HCT116 (cell line): ENCODE data around the gene TRIM66. TPM values are rescaled to one million over a fixed set of nuclear protein-coding genes. Genes with fewer than 3 reads are reported as not detected.

Experiments
- ATAC-seq: fragments of 200-7000 bp; cut with Tn5 transposase; 2 replicates; pipeline ENCODE4 v1.9.1; 2020; ENCODE audit warnings: mild to moderate bottlenecking, moderate library complexity
- BruUV-seq: library from RNA; stranded (reverse); fragments of 400-500 nt; replicated peaks from 2 replicates; lab custom pipeline; 2021; lab: Mats Ljungman, UMichigan
- CTCF ChIA-PET: fragments of 300-600 bp; sonication (Branson Sonifier 250); formaldehyde crosslinking; loops from one replicate; lab custom pipeline; 2021; ENCODE audit warnings: antibody characterized with exemption; lab: Charles Lee
- POLR2A ChIA-PET: fragments of 300-600, 350-600 bp; sonication (Branson Sonifier 250); formaldehyde crosslinking; loops from one replicate; lab custom pipeline; 2021; ENCODE audit warnings: antibody characterized with exemption; lab: Charles Lee
- RAD21 ChIA-PET, 2 experiments: fragments of 300-600 bp; sonication (Branson Sonifier 250); formaldehyde crosslinking; loops; one replicate each; lab custom pipeline; 2023; ENCODE audit warnings: low total read pairs in 2 of 2; ENCODE audit not compliant: uncharacterized antibody in 2 of 2, unreplicated experiment in 2 of 2, low non-redundant PET in 1 of 2; lab: Charles Lee
- DNase-seq: peaks from one replicate; pipeline ENCODE4 v3.0.0-alpha.2; 2010; ENCODE audit warnings: low read depth, low spot score
- H2AFZ ChIP-seq: fragments of 200-600 bp; shearing (Covaris generic), sonication (generic); 2 replicates; pipeline ENCODE4 v1.6.1; 2017; ENCODE audit warnings: low read depth, mixed run types, mixed read lengths, antibody characterized with exemption, low read length; ENCODE audit not compliant: poor library complexity, severe bottlenecking
- H3K27ac ChIP-seq: 2 replicates; pipeline ENCODE4 v1.5.1; 2012; ENCODE audit warnings: low read depth, low read length
- H3K27me3 ChIP-seq: fragments of 200-600 bp; sonication (generic); 2 replicates; pipeline ENCODE4 v1.6.1; 2016; ENCODE audit warnings: mixed run types, low read length, mixed read lengths; ENCODE audit not compliant: insufficient read depth
- H3K36me3 ChIP-seq, 2 experiments: fragments of 200-500 bp in 1 of 2; fragments of 200-600 bp in 1 of 2; sonication (Bioruptor generic) in 1 of 2; sonication (generic) in 1 of 2; 2 replicates each; pipeline versions ENCODE4 v1.5.1 to v1.6.1; 2014 to 2016; ENCODE audit warnings: low read length in 2 of 2, inconsistent platforms in 1 of 2, mixed read lengths in 1 of 2, mixed run types in 1 of 2; ENCODE audit not compliant: insufficient read depth in 2 of 2, control insufficient read depth in 1 of 2
- H3K4me1 ChIP-seq, 2 experiments: fragments of 200-600 bp in 1 of 2; sonication (generic) in 1 of 2; 2 replicates each; pipeline versions ENCODE4 v1.5.1 to v1.6.1; 2012 to 2017; ENCODE audit warnings: low read length in 2 of 2, inconsistent platforms in 1 of 2, mild to moderate bottlenecking in 1 of 2, mixed read lengths in 1 of 2, mixed run types in 1 of 2, moderate library complexity in 1 of 2; ENCODE audit not compliant: insufficient read depth in 2 of 2, control insufficient read depth in 1 of 2
- H3K4me2 ChIP-seq: fragments of 200-600 bp; sonication (generic); 2 replicates; pipeline ENCODE4 v1.6.1; 2017; ENCODE audit warnings: mixed run types, low read length, mixed read lengths
- H3K4me3 ChIP-seq, 2 experiments: fragments of 200-600 bp in 1 of 2; sonication (generic) in 1 of 2; replicated peaks in 1 of 2; 2 replicates each; pipeline ENCODE4 v1.5.1; 2011 to 2016; ENCODE audit warnings: low read length in 2 of 2, control low read depth in 1 of 2, low read depth in 1 of 2, mild to moderate bottlenecking in 1 of 2, mixed read lengths in 1 of 2, mixed run types in 1 of 2
- H3K79me2 ChIP-seq: fragments of 200-600 bp; sonication (generic); 2 replicates; pipeline ENCODE4 v1.6.1; 2017; ENCODE audit warnings: mild to moderate bottlenecking, mixed run types, low read length, moderate library complexity, mixed read lengths; ENCODE audit not compliant: insufficient read depth
- H3K9ac ChIP-seq: fragments of 200-600 bp; sonication (generic); 2 replicates; pipeline ENCODE4 v1.6.1; 2016; ENCODE audit warnings: low read length, mixed read lengths
- H3K9me2 ChIP-seq: fragments of 200-600 bp; sonication (generic), shearing (Covaris generic); 2 replicates; pipeline ENCODE4 v1.6.1; 2017; ENCODE audit warnings: mixed run types, mild to moderate bottlenecking, moderate library complexity; ENCODE audit not compliant: insufficient read depth
- H3K9me3 ChIP-seq, 2 experiments: fragments of 200-500 bp in 1 of 2; fragments of 200-600 bp in 1 of 2; sonication (Bioruptor generic) in 1 of 2; sonication (generic) in 1 of 2; 2 replicates each; pipeline ENCODE4 v1.6.1; 2014 to 2017; ENCODE audit warnings: low read length in 2 of 2, mixed read lengths in 2 of 2, inconsistent platforms in 1 of 2, low read depth in 1 of 2, mild to moderate bottlenecking in 1 of 2, mixed run types in 1 of 2, moderate library complexity in 1 of 2; ENCODE audit not compliant: control insufficient read depth in 1 of 2, insufficient read depth in 1 of 2
- H4K20me1 ChIP-seq: fragments of 200-600 bp; sonication (generic), shearing (Covaris generic); 2 replicates; pipeline ENCODE4 v1.6.1; 2017; ENCODE audit warnings: mixed run types, mild to moderate bottlenecking, moderate library complexity; ENCODE audit not compliant: insufficient read depth
- CBX3 ChIP-seq: IDR thresholded peaks from 2 replicates; pipeline ENCODE4 v1.6.1; 2012; ENCODE audit warnings: low read depth
- CEBPB ChIP-seq: IDR thresholded peaks from 2 replicates; pipeline ENCODE4 v1.6.1; 2012; ENCODE audit warnings: low read depth
- CTCF ChIP-seq, 3 experiments: fragments of 200-600 bp in 1 of 3; sonication (generic) in 1 of 3; IDR thresholded peaks in 2 of 3; conservative IDR thresholded peaks in 1 of 3; 2 replicates each; pipeline ENCODE4 v1.5.1; 2012 to 2017; ENCODE audit warnings: low read depth in 2 of 3, low read length in 2 of 3, antibody characterized with exemption in 1 of 3, borderline replicate concordance in 1 of 3, control low read depth in 1 of 3, mild to moderate bottlenecking in 1 of 3, mixed read lengths in 1 of 3, mixed run types in 1 of 3, moderate library complexity in 1 of 3; ENCODE audit not compliant: insufficient read depth in 1 of 3
- EGR1 ChIP-seq: IDR thresholded peaks from 2 replicates; pipeline ENCODE4 v1.6.1; 2012; ENCODE audit warnings: low read depth
- ELF1 ChIP-seq: IDR thresholded peaks from 2 replicates; pipeline ENCODE4 v1.6.1; 2012; ENCODE audit warnings: low read depth, borderline replicate concordance
- EZH2 ChIP-seq: fragments of 200-600 bp; sonication (generic); IDR thresholded peaks from 2 replicates; pipeline ENCODE4 v1.6.1; 2017; ENCODE audit warnings: antibody characterized with exemption, mixed run types
- EZH2phosphoT487 ChIP-seq: fragments of 200-600 bp; IDR thresholded peaks from 2 replicates; pipeline ENCODE4 v1.6.1; 2018; ENCODE audit warnings: antibody characterized with exemption, borderline replicate concordance
- MAX ChIP-seq: IDR thresholded peaks from 2 replicates; pipeline ENCODE4 v1.6.1; 2012
- POLR2A ChIP-seq: IDR thresholded peaks from 2 replicates; pipeline ENCODE4 v1.7.0; 2011; ENCODE audit warnings: borderline replicate concordance; ENCODE audit not compliant: insufficient read depth, insufficient read length; ENCODE audit errors: extremely low read depth
- POLR2AphosphoS5 ChIP-seq: IDR thresholded peaks from 2 replicates; pipeline ENCODE4 v1.6.1; 2011; ENCODE audit warnings: mild to moderate bottlenecking, low read depth, low read length, moderate library complexity
- SIN3A ChIP-seq: IDR thresholded peaks from 2 replicates; pipeline ENCODE4 v1.6.1; 2012; ENCODE audit warnings: low read depth
- SP1 ChIP-seq: IDR thresholded peaks from 2 replicates; pipeline ENCODE4 v1.6.1; 2012; ENCODE audit warnings: low read depth
- TCF7L2 ChIP-seq: IDR thresholded peaks from 2 replicates; pipeline ENCODE4 v1.7.0; 2011; ENCODE audit warnings: borderline replicate concordance, inconsistent platforms; ENCODE audit not compliant: insufficient read depth, insufficient read length; ENCODE audit errors: extremely low read depth
- YY1 ChIP-seq: IDR thresholded peaks from 2 replicates; pipeline ENCODE4 v1.6.1; 2011; ENCODE audit warnings: low read length, low read depth, moderate library complexity, mild to moderate bottlenecking; ENCODE audit not compliant: insufficient replicate concordance; ENCODE audit errors: extremely low read depth
- ZBTB33 ChIP-seq: IDR thresholded peaks from 2 replicates; pipeline ENCODE4 v1.6.1; 2011; ENCODE audit warnings: mild to moderate bottlenecking, low read length, moderate library complexity; ENCODE audit not compliant: insufficient replicate concordance; ENCODE audit errors: extremely low read depth
- ZFX ChIP-seq: fragments of 450-650 bp; IDR thresholded peaks from 2 replicates; pipeline ENCODE4 v1.6.1; 2017
- intact Hi-C: fragments of 100-400 bp; cut with micrococcal nuclease; formaldehyde crosslinking; loops from 2 replicates; pipeline ENCODE4 v1.10.0; 2022
- total RNA-seq: library from RNA; stranded (reverse); gene quantifications from one replicate; pipeline ENCODE4 v1.2.1, GENCODE V29; 2021; ENCODE audit not compliant: unreplicated experiment

Gene TRIM66
- total RNA-seq, 1 experiment from 2014 or later, result 24.8 TPM

- H3K36me3 ChIP-seq, result peaks cover 26 to 38% of the 10 kb centered on the region in 2 experiments
- H4K20me1 ChIP-seq, result no peaks in the 10 kb centered on the region
- no peaks in the 10 kb centered on the region for H3K4me1 ChIP-seq
- H3K9ac ChIP-seq, result no peak overlapping the region
- no peak overlapping the region for H3K27ac ChIP-seq
- no peaks in the 10 kb centered on the region for H3K9me2 ChIP-seq
- no TSS peak for BruUV-seq
- no peaks in the 10 kb centered on the region for H3K79me2 ChIP-seq
- H3K4me2 ChIP-seq, result no peak overlapping the region
- intact Hi-C loops, result no loop called here
- H3K27me3 ChIP-seq, result no peaks in the 10 kb centered on the region
- DNase-seq (no peak), ATAC-seq (no peak)
- RAD21 ChIA-PET, result no interaction called here
- TF ChIP-seq EZH2 (no peak), YY1 (no peak), ZBTB33 (no peak), ELF1 (no peak), SIN3A (no peak), ZFX (no peak), MAX (no peak), POLR2AphosphoS5 (no peak), EZH2phosphoT487 (no peak), POLR2A (no peak), EGR1 (no peak), TCF7L2 (no peak), CTCF (IDR thresholded peaks at IDR 0.05 in 2 of 3, conservative IDR thresholded peaks at IDR 0.05 in 1 of 3; ENCODE audit: borderline replicate concordance in 1 of 3, insufficient read depth in 1 of 3, low read depth in 2 of 3, low read length in 2 of 3) (no peak), CEBPB (no peak), CBX3 (no peak), SP1 (no peak)
- CTCF ChIA-PET, result no interaction called here
- H3K4me3 ChIP-seq, result no peak overlapping the region
- H3K9me3 ChIP-seq, result no peaks in the 10 kb centered on the region
- POLR2A ChIA-PET, result no interaction called here
- H2AFZ ChIP-seq, result no peak overlapping the region
Observed at GRCh38 chr11:8649361-8649760, 33.1 kb downstream of the TRIM66 start.
